Adrenal gland (tissue), 5 donors: ENCODE data around the gene SBF2.

Source experiments
- POLR2A ChIP-seq, 2 donors: fragments of 450-650 bp; IDR thresholded peaks; one replicate each; pipeline ENCODE4 v1.6.1; 2017; ENCODE audit warnings: antibody characterized with exemption in 2 of 2, mild to moderate bottlenecking in 2 of 2, moderate library complexity in 1 of 2
- TF ChIP-seq, protein P1 (sequence below), 6 experiments: fragments of 450-650 bp in 4 of 6; fragments of 200-600 bp in 2 of 6; sonication (generic) in 1 of 6; IDR thresholded peaks; 1 replicate in 5 of 6; 2 replicates in 1 of 6; pipeline versions ENCODE4 v1.5.1 to v1.8.0; 2016 to 2021; ENCODE audit warnings: antibody characterized with exemption in 6 of 6, mild to moderate bottlenecking in 2 of 6, moderate library complexity in 1 of 6
- donor health status: DM: no; HTN: no; CAD: no.

DNA sequence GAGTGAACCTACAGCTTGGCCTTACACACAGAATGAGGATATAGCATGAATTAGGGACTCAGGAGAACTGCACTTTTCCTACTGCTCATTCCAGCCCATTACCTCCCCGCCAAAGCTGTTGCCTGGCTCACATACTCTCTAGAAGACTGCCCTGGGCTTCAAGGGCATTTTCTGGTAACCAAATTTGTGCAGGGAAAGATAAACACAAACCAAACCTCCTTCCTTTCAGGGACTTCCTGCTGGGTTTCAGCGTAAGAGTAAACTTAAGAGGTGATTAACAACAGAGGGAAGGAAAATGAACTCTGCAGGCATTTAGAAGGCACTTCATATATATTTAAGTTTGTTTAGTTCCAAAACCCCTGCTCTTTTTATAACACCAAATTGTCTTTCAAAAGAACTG is 435.2 kb downstream of the SBF2 start:
- TF ChIP-seq, protein P1, sequence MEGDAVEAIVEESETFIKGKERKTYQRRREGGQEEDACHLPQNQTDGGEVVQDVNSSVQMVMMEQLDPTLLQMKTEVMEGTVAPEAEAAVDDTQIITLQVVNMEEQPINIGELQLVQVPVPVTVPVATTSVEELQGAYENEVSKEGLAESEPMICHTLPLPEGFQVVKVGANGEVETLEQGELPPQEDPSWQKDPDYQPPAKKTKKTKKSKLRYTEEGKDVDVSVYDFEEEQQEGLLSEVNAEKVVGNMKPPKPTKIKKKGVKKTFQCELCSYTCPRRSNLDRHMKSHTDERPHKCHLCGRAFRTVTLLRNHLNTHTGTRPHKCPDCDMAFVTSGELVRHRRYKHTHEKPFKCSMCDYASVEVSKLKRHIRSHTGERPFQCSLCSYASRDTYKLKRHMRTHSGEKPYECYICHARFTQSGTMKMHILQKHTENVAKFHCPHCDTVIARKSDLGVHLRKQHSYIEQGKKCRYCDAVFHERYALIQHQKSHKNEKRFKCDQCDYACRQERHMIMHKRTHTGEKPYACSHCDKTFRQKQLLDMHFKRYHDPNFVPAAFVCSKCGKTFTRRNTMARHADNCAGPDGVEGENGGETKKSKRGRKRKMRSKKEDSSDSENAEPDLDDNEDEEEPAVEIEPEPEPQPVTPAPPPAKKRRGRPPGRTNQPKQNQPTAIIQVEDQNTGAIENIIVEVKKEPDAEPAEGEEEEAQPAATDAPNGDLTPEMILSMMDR (IDR thresholded peaks at IDR 0.05): no peak
- TF ChIP-seq POLR2A (IDR thresholded peaks at IDR 0.05): no peak
